GM12878 (cell line): ENCODE results near the gene LIN7B. TPM values are rescaled to one million over a fixed set of nuclear protein-coding genes. Genes with fewer than 3 reads are reported as not detected.

ENCODE experiments used
- ATAC-seq: fragments of 200-7000 bp; cut with Tn5 transposase; 3 replicates; pipeline ENCODE4 v1.9.1; 2020; ENCODE audit warnings: mild to moderate bottlenecking, moderate library complexity
- BruUV-seq: library from RNA; stranded (reverse); fragments of 400-500 nt; replicated peaks from 2 replicates; lab custom pipeline; 2021; lab: Mats Ljungman, UMichigan
- CTCF ChIA-PET: fragments of 300-600 bp; sonication (Branson Sonifier 250); formaldehyde crosslinking; extraction: SDS; loops from one replicate; lab custom pipeline; 2021; ENCODE audit warnings: inconsistent platforms; lab: Yijun Ruan, JAX
- POLR2A ChIA-PET: fragments of 350-600 bp; formaldehyde crosslinking; extraction: SDS; loops from one replicate; lab custom pipeline; 2021; ENCODE audit warnings: inconsistent platforms; lab: Charles Lee
- RAD21 ChIA-PET: fragments of 300-600 bp; sonication (Branson Sonifier 250); formaldehyde crosslinking; loops from one replicate; lab custom pipeline; 2023; ENCODE audit warnings: antibody characterized with exemption; ENCODE audit not compliant: unreplicated experiment; lab: Charles Lee
- SMC1A ChIA-PET: fragments of 300-600 bp; sonication (Branson Sonifier 250); formaldehyde crosslinking; loops from one replicate; lab custom pipeline; 2023; ENCODE audit not compliant: unreplicated experiment, uncharacterized antibody; lab: Charles Lee
- DNase-seq: peaks from one replicate; pipeline ENCODE4 v3.0.0-alpha.2; 2011; ENCODE audit warnings: low read depth, low spot score
- FAIRE-seq: peaks from 3 replicates; lab custom pipeline; 2011; peaks lifted over from hg19 to GRCh38; lab: Jason Lieb, UNC
- H2AFZ ChIP-seq: 2 replicates; pipeline ENCODE4 v1.6.0; 2011; ENCODE audit warnings: low read depth, low read length, control low read depth; ENCODE audit not compliant: control insufficient read depth
- H3K27ac ChIP-seq: 2 replicates; pipeline ENCODE4 v1.5.1; 2011; ENCODE audit warnings: control low read depth; ENCODE audit not compliant: control insufficient read depth, insufficient read depth
- H3K27me3 ChIP-seq, 2 experiments: replicated peaks in 1 of 2; 2 replicates each; pipeline versions ENCODE4 v1.6.0 to v1.6.1; 2011; ENCODE audit warnings: low read length in 1 of 2; ENCODE audit not compliant: control insufficient read depth in 2 of 2, insufficient read depth in 2 of 2
- H3K36me3 ChIP-seq, 2 experiments: 2 replicates each; pipeline ENCODE4 v1.5.1; 2011; ENCODE audit warnings: low read length in 1 of 2; ENCODE audit not compliant: control insufficient read depth in 2 of 2, insufficient read depth in 2 of 2
- H3K4me1 ChIP-seq: 2 replicates; pipeline ENCODE4 v1.6.1; 2011; ENCODE audit warnings: mild to moderate bottlenecking, low read length, moderate library complexity, mixed read lengths; ENCODE audit not compliant: control insufficient read depth, insufficient read depth
- H3K4me2 ChIP-seq: 2 replicates; pipeline ENCODE4 v1.6.0; 2011; ENCODE audit warnings: control low read depth; ENCODE audit not compliant: control insufficient read depth, insufficient read depth
- H3K4me3 ChIP-seq: fragments of 200-600 bp; sonication (generic); 2 replicates; pipeline ENCODE4 v1.5.1; 2016
- H3K79me2 ChIP-seq: 2 replicates; pipeline ENCODE4 v1.6.0; 2011; ENCODE audit warnings: low read length; ENCODE audit not compliant: control insufficient read depth, insufficient read depth
- H3K9ac ChIP-seq: 2 replicates; pipeline ENCODE4 v1.8.0; 2011; ENCODE audit warnings: low read length, control low read depth, mixed read lengths; ENCODE audit not compliant: control insufficient read depth, insufficient read depth
- H3K9me3 ChIP-seq: replicated peaks from 3 replicates; pipeline ENCODE4 v1.5.1; 2011; ENCODE audit warnings: mild to moderate bottlenecking, low read length; ENCODE audit not compliant: control insufficient read depth, insufficient read depth
- H4K20me1 ChIP-seq: 2 replicates; pipeline ENCODE4 v1.6.0; 2011; ENCODE audit not compliant: control insufficient read depth, insufficient read depth
- CBFB ChIP-seq: IDR thresholded peaks from 2 replicates; pipeline ENCODE4 v1.6.1; 2016; ENCODE audit warnings: antibody characterized with exemption, low read depth
- CBX5 ChIP-seq: sonication (generic); IDR thresholded peaks from 2 replicates; pipeline ENCODE4 v1.6.1; 2016; ENCODE audit warnings: low read depth, moderate library complexity, mild to moderate bottlenecking, inconsistent platforms
- MEF2A ChIP-seq: IDR thresholded peaks from 2 replicates; pipeline ENCODE4 v1.6.1; 2011; ENCODE audit warnings: low read depth, mild to moderate bottlenecking, low read length, moderate library complexity; ENCODE audit not compliant: insufficient read depth
- YBX1 ChIP-seq: fragments of 450-650 bp; IDR thresholded peaks from 2 replicates; pipeline ENCODE4 v1.6.1; 2016; ENCODE audit warnings: antibody characterized with exemption
- ZNF217 ChIP-seq: fragments of 450-650 bp; IDR thresholded peaks from 2 replicates; pipeline ENCODE4 v1.6.1; 2017; ENCODE audit warnings: antibody characterized with exemption, mild to moderate bottlenecking
- ZNF622 ChIP-seq: fragments of 450-650 bp; IDR thresholded peaks from 2 replicates; pipeline ENCODE4 v1.6.1; 2017; ENCODE audit warnings: mild to moderate bottlenecking, inconsistent platforms
- WGBS: methylation state at CpG from one replicate; pipeline ENCODE4 v1.1.6; 2016; ENCODE audit warnings: low lambda C conversion rate; ENCODE audit not compliant: insufficient replicate concordance, insufficient coverage; ENCODE audit errors: missing lambda C conversion rate; 5-methylcytosine and 5-hydroxymethylcytosine counted together
- in situ Hi-C: fragments of 300-500 bp; cut with MboI; formaldehyde crosslinking; loops from 9 replicates; pipeline ENCODE4 v1.14.3; 2018; ENCODE audit warnings: mixed read lengths
- intact Hi-C: fragments of 100-400 bp; cut with micrococcal nuclease; formaldehyde crosslinking; loops from one replicate; pipeline ENCODE4 v1.14.2; 2022; ENCODE audit not compliant: unreplicated experiment
- polyA plus RNA-seq, 11 experiments: library from polyadenylated mRNA; depleted of rRNA in 4 of 11; unstranded in 6 of 11; stranded (reverse) in 5 of 11; fragments of >200 nt; fragmentation: Nextera tagmentation in 4 of 11; fragmentation: Illumina TruSeq in 1 of 11; extraction: Ambion mirVana in 4 of 11; extraction: Trizol in 1 of 11; gene quantifications; 1 replicate in 1 of 11; 2 replicates in 10 of 11; pipeline versions ENCODE4 v1.2.1 to v1.2.3, GENCODE V29; 2011 to 2016; ENCODE audit warnings: inconsistent platforms in 2 of 11, missing spikeins in 2 of 11, low read depth in 1 of 11
- total RNA-seq, 4 experiments: library from RNA; depleted of rRNA in 3 of 4; stranded (reverse); fragments of >200 nt in 3 of 4; fragmentation: Illumina TruSeq in 1 of 4; extraction: Trizol in 1 of 4; gene quantifications; 2 replicates each; pipeline versions ENCODE4 v1.2.1 to v1.2.3, GENCODE V29; 2013 to 2021
- TF ChIP-seq, protein P1 (sequence below): fragments of 450-650 bp; IDR thresholded peaks from 2 replicates; pipeline ENCODE4 v1.6.1; 2017; ENCODE audit warnings: mild to moderate bottlenecking, low read depth, inconsistent platforms; ENCODE audit not compliant: poor library complexity, severe bottlenecking
- TF ChIP-seq, protein P2 (sequence below): IDR thresholded peaks from 2 replicates; pipeline ENCODE4 v1.6.1; 2011; ENCODE audit warnings: borderline replicate concordance, low read depth, mild to moderate bottlenecking, moderate library complexity, mixed read lengths, low read length; ENCODE audit not compliant: insufficient read depth; ENCODE audit errors: extremely low read length
- TF ChIP-seq, protein P3 (sequence below): fragments of 450-650 bp; IDR thresholded peaks from 2 replicates; pipeline ENCODE4 v1.6.1; 2017; ENCODE audit warnings: mild to moderate bottlenecking, moderate library complexity

The LIN7B gene
- total and polyA plus RNA-seq, 10 of the 15 experiments (the other 5 are each of a cell fraction or from before 2014, with no cell fraction given), result 0.15 to 3.5 (median 1.6) TPM; not detected in 2

DNA sequence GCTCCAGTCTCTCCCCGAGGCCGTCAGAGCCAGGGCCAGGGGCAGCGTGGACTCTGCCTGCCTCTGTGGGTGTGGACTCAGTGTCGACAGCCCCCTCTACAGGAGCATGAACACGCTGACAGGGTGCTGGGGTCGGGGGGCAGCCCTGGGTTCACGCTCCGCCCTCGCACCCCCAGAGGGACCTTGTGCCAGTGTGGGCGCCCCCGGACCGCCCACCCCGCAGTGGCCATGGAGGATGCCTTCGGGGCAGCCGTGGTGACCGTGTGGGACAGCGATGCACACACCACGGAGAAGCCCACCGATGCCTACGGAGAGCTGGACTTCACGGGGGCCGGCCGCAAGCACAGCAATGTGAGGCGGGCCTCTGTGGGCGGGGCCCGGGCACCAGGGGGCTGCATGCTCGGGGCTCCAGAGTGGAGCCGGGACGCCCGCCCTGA, 51.7 kb downstream of the LIN7B start:
- whole genome bisulfite sequencing, result 56% methylated on average over 20 of the region's 30 CpGs
- no peak for FAIRE-seq

More for the DNA sequence above, 51.7 kb downstream of the LIN7B start:
- ChIA-PET SMC1A (no interaction called here), CTCF (no interaction called here), RAD21 (no interaction called here), POLR2A (no interaction called here)
- H4K20me1 ChIP-seq, result no peaks in the 10 kb centered on the region
- in situ Hi-C loops (no loop called here), intact Hi-C loops (no loop called here)
- H3K4me3 ChIP-seq, result no peak overlapping the region
- no peaks in the 10 kb centered on the region for H3K4me1 ChIP-seq
- ATAC-seq, result no peak
- H3K9me3 ChIP-seq, result no peaks in the 10 kb centered on the region
- no peaks in the 10 kb centered on the region for H3K79me2 ChIP-seq
- no peak overlapping the region for H3K9ac ChIP-seq
- H3K4me2 ChIP-seq, result no peak overlapping the region
- no peak for DNase-seq
- no peak overlapping the region for H3K27ac ChIP-seq
- no peaks in the 10 kb centered on the region for H3K36me3 ChIP-seq
- no peak overlapping the region for H2AFZ ChIP-seq
- BruUV-seq, result no TSS peak
- TF ChIP-seq YBX1, result no peak
- TF ChIP-seq, protein P1, sequence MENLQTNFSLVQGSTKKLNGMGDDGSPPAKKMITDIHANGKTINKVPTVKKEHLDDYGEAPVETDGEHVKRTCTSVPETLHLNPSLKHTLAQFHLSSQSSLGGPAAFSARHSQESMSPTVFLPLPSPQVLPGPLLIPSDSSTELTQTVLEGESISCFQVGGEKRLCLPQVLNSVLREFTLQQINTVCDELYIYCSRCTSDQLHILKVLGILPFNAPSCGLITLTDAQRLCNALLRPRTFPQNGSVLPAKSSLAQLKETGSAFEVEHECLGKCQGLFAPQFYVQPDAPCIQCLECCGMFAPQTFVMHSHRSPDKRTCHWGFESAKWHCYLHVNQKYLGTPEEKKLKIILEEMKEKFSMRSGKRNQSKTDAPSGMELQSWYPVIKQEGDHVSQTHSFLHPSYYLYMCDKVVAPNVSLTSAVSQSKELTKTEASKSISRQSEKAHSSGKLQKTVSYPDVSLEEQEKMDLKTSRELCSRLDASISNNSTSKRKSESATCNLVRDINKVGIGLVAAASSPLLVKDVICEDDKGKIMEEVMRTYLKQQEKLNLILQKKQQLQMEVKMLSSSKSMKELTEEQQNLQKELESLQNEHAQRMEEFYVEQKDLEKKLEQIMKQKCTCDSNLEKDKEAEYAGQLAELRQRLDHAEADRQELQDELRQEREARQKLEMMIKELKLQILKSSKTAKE, result no peak
- TF ChIP-seq, protein P2, sequence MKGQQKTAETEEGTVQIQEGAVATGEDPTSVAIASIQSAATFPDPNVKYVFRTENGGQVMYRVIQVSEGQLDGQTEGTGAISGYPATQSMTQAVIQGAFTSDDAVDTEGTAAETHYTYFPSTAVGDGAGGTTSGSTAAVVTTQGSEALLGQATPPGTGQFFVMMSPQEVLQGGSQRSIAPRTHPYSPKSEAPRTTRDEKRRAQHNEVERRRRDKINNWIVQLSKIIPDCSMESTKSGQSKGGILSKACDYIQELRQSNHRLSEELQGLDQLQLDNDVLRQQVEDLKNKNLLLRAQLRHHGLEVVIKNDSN, result no peak
- TF ChIP-seq CBFB, result no peak
- TF ChIP-seq MEF2A, result no peak
- TF ChIP-seq ZNF217, result no peak
- no peak for TF ChIP-seq ZNF622
- TF ChIP-seq CBX5, result no peak
- TF ChIP-seq, protein P3, sequence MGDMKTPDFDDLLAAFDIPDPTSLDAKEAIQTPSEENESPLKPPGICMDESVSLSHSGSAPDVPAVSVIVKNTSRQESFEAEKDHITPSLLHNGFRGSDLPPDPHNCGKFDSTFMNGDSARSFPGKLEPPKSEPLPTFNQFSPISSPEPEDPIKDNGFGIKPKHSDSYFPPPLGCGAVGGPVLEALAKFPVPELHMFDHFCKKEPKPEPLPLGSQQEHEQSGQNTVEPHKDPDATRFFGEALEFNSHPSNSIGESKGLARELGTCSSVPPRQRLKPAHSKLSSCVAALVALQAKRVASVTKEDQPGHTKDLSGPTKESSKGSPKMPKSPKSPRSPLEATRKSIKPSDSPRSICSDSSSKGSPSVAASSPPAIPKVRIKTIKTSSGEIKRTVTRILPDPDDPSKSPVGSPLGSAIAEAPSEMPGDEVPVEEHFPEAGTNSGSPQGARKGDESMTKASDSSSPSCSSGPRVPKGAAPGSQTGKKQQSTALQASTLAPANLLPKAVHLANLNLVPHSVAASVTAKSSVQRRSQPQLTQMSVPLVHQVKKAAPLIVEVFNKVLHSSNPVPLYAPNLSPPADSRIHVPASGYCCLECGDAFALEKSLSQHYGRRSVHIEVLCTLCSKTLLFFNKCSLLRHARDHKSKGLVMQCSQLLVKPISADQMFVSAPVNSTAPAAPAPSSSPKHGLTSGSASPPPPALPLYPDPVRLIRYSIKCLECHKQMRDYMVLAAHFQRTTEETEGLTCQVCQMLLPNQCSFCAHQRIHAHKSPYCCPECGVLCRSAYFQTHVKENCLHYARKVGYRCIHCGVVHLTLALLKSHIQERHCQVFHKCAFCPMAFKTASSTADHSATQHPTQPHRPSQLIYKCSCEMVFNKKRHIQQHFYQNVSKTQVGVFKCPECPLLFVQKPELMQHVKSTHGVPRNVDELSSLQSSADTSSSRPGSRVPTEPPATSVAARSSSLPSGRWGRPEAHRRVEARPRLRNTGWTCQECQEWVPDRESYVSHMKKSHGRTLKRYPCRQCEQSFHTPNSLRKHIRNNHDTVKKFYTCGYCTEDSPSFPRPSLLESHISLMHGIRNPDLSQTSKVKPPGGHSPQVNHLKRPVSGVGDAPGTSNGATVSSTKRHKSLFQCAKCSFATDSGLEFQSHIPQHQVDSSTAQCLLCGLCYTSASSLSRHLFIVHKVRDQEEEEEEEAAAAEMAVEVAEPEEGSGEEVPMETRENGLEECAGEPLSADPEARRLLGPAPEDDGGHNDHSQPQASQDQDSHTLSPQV, result no peak
- H3K27me3 ChIP-seq, result no peaks in the 10 kb centered on the region; a peak in 1 of 4 replicates
